Hindlimb muscle (tissue), 1 donor: Measurements from ENCODE around the gene KCTD13. TPM values are rescaled to one million over a fixed set of nuclear protein-coding genes. Genes with fewer than 3 reads are reported as not detected.
"Not testable (repeated sequence)": the region's sequence is repeated elsewhere in the genome, so short reads cannot be mapped to it uniquely, and the experiment has no call there.

Source experiments
- DNase-seq: peaks from one replicate; pipeline ENCODE4 v3.0.0-alpha.2; 2013
- polyA plus RNA-seq: library from polyadenylated mRNA; unstranded; fragments of 120-200 nt; gene quantifications from one replicate; pipeline ENCODE4 v1.2.1, GENCODE V29; 2013; ENCODE audit not compliant: insufficient read length

The KCTD13 gene
- 14.0 TPM for polyA plus RNA-seq

GRCh38 chr16:29925781-29926710, at the start of gene KCTD13:
Gene KCTD13, minus strand, starts transcription at chr16:29926226. Its CDS starts 193 bp downstream, at chr16:29926033.
- peak; percentile 87 for DNase-seq

- no peak for DNase-seq
Measured at GRCh38 chr16:29975134-29975538, 49.1 kb upstream of the KCTD13 start.

- peak; percentile 29 for DNase-seq
Measured at GRCh38 chr16:29974291-29975133, 48.5 kb upstream of the KCTD13 start.

- DNase-seq, result peak; percentile 99
Measured at GRCh38 chr16:29973384-29974246, 47.6 kb upstream of the KCTD13 start, which contains the start of gene TAOK2. Gene TAOK2, plus strand, starts transcription at chr16:29973868. Its CDS starts 3,905 bp downstream, at chr16:29977773.

- DNase-seq, result no peak
Measured at GRCh38 chr16:29972992-29973383, 47.0 kb upstream of the KCTD13 start.

- no peak for DNase-seq
Measured at GRCh38 chr16:29972500-29972899, 46.5 kb upstream of the KCTD13 start.

GRCh38 chr16:29971304-29971703, 45.3 kb upstream of the KCTD13 start:
- no peak for DNase-seq

GRCh38 chr16:29968205-29968604, 42.2 kb upstream of the KCTD13 start:
- no peak for DNase-seq

GRCh38 chr16:29963021-29963743, 37.2 kb upstream of the KCTD13 start:
- DNase-seq, result no peak

- peak; percentile 52 for DNase-seq
Measured at GRCh38 chr16:29962344-29962994, 36.4 kb upstream of the KCTD13 start.

- peak; percentile 95 for DNase-seq
Measured at GRCh38 chr16:29961479-29962343, 35.7 kb upstream of the KCTD13 start, which contains the start of gene TMEM219. Gene TMEM219, plus strand, starts transcription at chr16:29962079. Its CDS starts 1,065 bp downstream, at chr16:29963144.

- DNase-seq, result no peak
Measured at GRCh38 chr16:29961127-29961478, 35.1 kb upstream of the KCTD13 start.

- not testable (repeated sequence) for DNase-seq
Measured at GRCh38 chr16:29959821-29960220, 33.8 kb upstream of the KCTD13 start.

GRCh38 chr16:29959293-29959692, 33.3 kb upstream of the KCTD13 start:
- no peak for DNase-seq

GRCh38 chr16:29958756-29959155, 32.7 kb upstream of the KCTD13 start:
- DNase-seq, result no peak

GRCh38 chr16:29951625-29952365, 25.8 kb upstream of the KCTD13 start:
- DNase-seq, result no peak

GRCh38 chr16:29950806-29951461, 24.9 kb upstream of the KCTD13 start:
- DNase-seq, result no peak

GRCh38 chr16:29947897-29948296, 21.9 kb upstream of the KCTD13 start:
- DNase-seq, result no peak
